K562 (cell line): Measurements from ENCODE around the gene ASB15. TPM values are rescaled to one million over a fixed set of nuclear protein-coding genes. Genes with fewer than 3 reads are reported as not detected.

ENCODE experiments used
- AFF1 ChIP-seq, 2 experiments: fragments of 450-650 bp; IDR thresholded peaks; 2 replicates each; pipeline ENCODE4 v1.6.1; 2018; ENCODE audit warnings: mild to moderate bottlenecking in 2 of 2, low read depth in 1 of 2; ENCODE audit not compliant: partially characterized antibody in 2 of 2
- ARID2 ChIP-seq: fragments of 450-650 bp; IDR thresholded peaks from 2 replicates; pipeline ENCODE4 v1.6.1; 2017; ENCODE audit warnings: antibody characterized with exemption, mild to moderate bottlenecking
- BMI1 ChIP-seq: fragments of 150-350 bp; IDR thresholded peaks from 2 replicates; pipeline ENCODE4 v1.6.1; 2014; ENCODE audit warnings: low read length
- FIP1L1 ChIP-seq: fragments of 200-400 bp; formaldehyde crosslinking; IDR thresholded peaks from 2 replicates; pipeline ENCODE4 v1.6.1; 2018; ENCODE audit warnings: mild to moderate bottlenecking, low read depth, low read length; ENCODE audit not compliant: poor library complexity, severe bottlenecking
- GTF3C2 ChIP-seq: IDR thresholded peaks from 3 replicates; pipeline ENCODE4 v1.6.1; 2011; ENCODE audit warnings: borderline replicate concordance, mild to moderate bottlenecking, moderate library complexity; ENCODE audit not compliant: insufficient read length; ENCODE audit errors: extremely low read depth
- KAT2B ChIP-seq: IDR thresholded peaks from one replicate; pipeline ENCODE4 v1.6.1; 2012; ENCODE audit warnings: low read depth, mild to moderate bottlenecking, control low read depth, inconsistent platforms, low read length, moderate library complexity
- KLF1 ChIP-seq: fragments of 450-650 bp; IDR thresholded peaks from 2 replicates; pipeline ENCODE4 v1.6.1; 2016; ENCODE audit warnings: missing genetic modification characterization, missing compliant biosample characterization
- NR2C1 ChIP-seq, 2 experiments: fragments of 450-650 bp; IDR thresholded peaks; 2 replicates each; pipeline ENCODE4 v1.6.1; 2017; ENCODE audit warnings: mild to moderate bottlenecking in 2 of 2, antibody characterized with exemption in 1 of 2, inconsistent platforms in 1 of 2, missing compliant biosample characterization in 1 of 2, missing genetic modification characterization in 1 of 2
- RBM25 ChIP-seq: fragments of 200-400 bp; formaldehyde crosslinking; IDR thresholded peaks from 2 replicates; pipeline ENCODE4 v1.6.1; 2018; ENCODE audit warnings: low read length, low read depth, moderate library complexity; ENCODE audit not compliant: severe bottlenecking
- RFX7 ChIP-seq: fragments of 250-450 bp; sonication (Bioruptor Pico); IDR thresholded peaks from 2 replicates; pipeline ENCODE4 v1.5.1; 2021; ENCODE audit warnings: mild to moderate bottlenecking
- RREB1 ChIP-seq: fragments of 250-450 bp; sonication (Bioruptor Pico); IDR thresholded peaks from 2 replicates; pipeline ENCODE4 v1.4.0; 2020
- TEAD1 ChIP-seq, 2 experiments: fragments of 450-650 bp in 1 of 2; sonication (generic) in 1 of 2; formaldehyde crosslinking; IDR thresholded peaks; 2 replicates each; pipeline versions ENCODE4 v1.4.0 to v1.8.0; 2020 to 2022; ENCODE audit warnings: mild to moderate bottlenecking in 2 of 2, missing genetic modification reagents in 1 of 2
- ZNF3 ChIP-seq: fragments of 250-450 bp; sonication (Bioruptor Pico); IDR thresholded peaks from 2 replicates; pipeline ENCODE4 v1.5.0; 2021; ENCODE audit warnings: mild to moderate bottlenecking, moderate library complexity
- polyA plus RNA-seq, 8 experiments: library from polyadenylated mRNA; depleted of rRNA in 4 of 8; stranded (reverse) in 5 of 8; unstranded in 3 of 8; fragments of >200 nt; fragmentation: Nextera tagmentation in 2 of 8; fragmentation: Illumina TruSeq in 1 of 8; extraction: Ambion mirVana in 2 of 8; extraction: Trizol in 1 of 8; gene quantifications; 2 replicates each; pipeline versions ENCODE4 v1.2.1 to v1.2.3, GENCODE V29; 2011 to 2014; ENCODE audit warnings: inconsistent platforms in 1 of 8, missing spikeins in 1 of 8
- total RNA-seq, 7 experiments: library from RNA; depleted of rRNA in 6 of 7; stranded (reverse); fragments of >200 nt in 6 of 7; fragmentation: Illumina TruSeq in 2 of 7; extraction: Trizol in 2 of 7; gene quantifications; 2 replicates each; pipeline versions ENCODE4 v1.2.1 to v1.2.3, GENCODE V29; 2011 to 2021; ENCODE audit warnings: low replicate concordance in 1 of 7

Gene ASB15
- total and polyA plus RNA-seq, 9 of the 15 experiments (the other 6 are each of a cell fraction or from before 2014, with no cell fraction given) = 0.03 to 0.14 (median 0.04) TPM; not detected in 3

GRCh38 chr7:123624527-123625183, 23.0 kb downstream of the ASB15 start (continued):
- TF ChIP-seq RREB1 (CRISPR knock-in tag) = no peak
- no peak for TF ChIP-seq AFF1 (IDR thresholded peaks at IDR 0.05; ENCODE audit: low read depth in 1 of 2, partially characterized antibody in 2 of 2)
- no peak for TF ChIP-seq KAT2B
- TF ChIP-seq KLF1 (tag) = no peak
- TF ChIP-seq ZNF3 (CRISPR knock-in tag) = no peak
- no peak for TF ChIP-seq GTF3C2
- no peak for TF ChIP-seq RFX7 (CRISPR knock-in tag)
- TF ChIP-seq RBM25 = no peak
- no peak for TF ChIP-seq ARID2
- no peak for TF ChIP-seq FIP1L1
- TF ChIP-seq TEAD1 (CRISPR knock-in tag; IDR thresholded peaks at IDR 0.05) = 0 out of 4 replicates have a peak, but pooled peaks of 1 of the 2 experiments have one; percentile 30
- no peak for TF ChIP-seq BMI1
- TF ChIP-seq NR2C1 (IDR thresholded peaks at IDR 0.05) = no peak
- no peak for TF ChIP-seq NR2C1 (tag; IDR thresholded peaks at IDR 0.05)
